GM21360 (cell line): ENCODE measurements around the gene PRTN3.

Experiments used
- ATAC-seq: cut with Tn5 transposase; IDR thresholded peaks from one replicate; pipeline ENCODE4 v1.9.1; 2021; ENCODE audit warnings: mild to moderate bottlenecking, moderate library complexity; ENCODE audit not compliant: unreplicated experiment

The PRTN3 gene

GRCh38 chr19:802498-803098 lies 38.2 kb upstream of the PRTN3 start:
- ATAC-seq = no peak

GRCh38 chr19:803099-803561 lies 37.7 kb upstream of the PRTN3 start:
- no peak for ATAC-seq

- no peak for ATAC-seq
Observed at GRCh38 chr19:803686-804418, 36.9 kb upstream of the PRTN3 start.

- ATAC-seq = no peak
Observed at GRCh38 chr19:804419-805165, 36.2 kb upstream of the PRTN3 start.

- no peak for ATAC-seq
Observed at GRCh38 chr19:805166-805551, 35.6 kb upstream of the PRTN3 start.

- no peak for ATAC-seq
Observed at GRCh38 chr19:805600-806550, 34.9 kb upstream of the PRTN3 start.

- no peak for ATAC-seq
Observed at GRCh38 chr19:806815-807421, 33.9 kb upstream of the PRTN3 start.

GRCh38 chr19:807627-808422 lies 33.0 kb upstream of the PRTN3 start:
- no peak for ATAC-seq

GRCh38 chr19:808423-808775 lies 32.4 kb upstream of the PRTN3 start:
- no peak for ATAC-seq

- no peak for ATAC-seq
Observed at GRCh38 chr19:810077-810855, 30.5 kb upstream of the PRTN3 start.

- ATAC-seq = no peak
Observed at GRCh38 chr19:810883-811489, 29.8 kb upstream of the PRTN3 start.

- ATAC-seq = no peak
Observed at GRCh38 chr19:811506-812048, 29.2 kb upstream of the PRTN3 start.

GRCh38 chr19:812049-812746 lies 28.6 kb upstream of the PRTN3 start:
- ATAC-seq = no peak

- no peak for ATAC-seq
Observed at GRCh38 chr19:812747-813218, 28.0 kb upstream of the PRTN3 start.

- no peak for ATAC-seq
Observed at GRCh38 chr19:813219-814151, 27.3 kb upstream of the PRTN3 start.
